ENCODE results near the gene TP53BP2.

DNA sequence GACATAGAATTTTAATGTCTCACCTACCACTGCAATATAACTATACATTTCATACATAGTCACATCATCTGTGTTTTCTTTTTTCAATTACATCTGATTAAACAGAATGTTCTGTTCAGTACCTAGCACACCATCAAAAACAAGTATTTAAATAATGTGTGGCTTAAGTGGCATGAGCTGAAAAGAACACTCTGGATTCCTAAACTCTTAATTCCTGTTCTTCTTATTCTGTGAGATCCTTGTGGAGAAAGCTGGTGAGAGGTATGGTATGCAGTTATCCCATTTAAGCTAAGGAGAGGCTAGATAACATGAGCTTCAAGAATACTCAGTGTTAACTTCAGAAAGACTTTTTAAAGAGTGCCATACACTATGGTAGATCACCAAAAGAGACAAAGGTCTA, 5.5 kb downstream of the TP53BP2 start:
- TF ChIP-seq, protein P1, sequence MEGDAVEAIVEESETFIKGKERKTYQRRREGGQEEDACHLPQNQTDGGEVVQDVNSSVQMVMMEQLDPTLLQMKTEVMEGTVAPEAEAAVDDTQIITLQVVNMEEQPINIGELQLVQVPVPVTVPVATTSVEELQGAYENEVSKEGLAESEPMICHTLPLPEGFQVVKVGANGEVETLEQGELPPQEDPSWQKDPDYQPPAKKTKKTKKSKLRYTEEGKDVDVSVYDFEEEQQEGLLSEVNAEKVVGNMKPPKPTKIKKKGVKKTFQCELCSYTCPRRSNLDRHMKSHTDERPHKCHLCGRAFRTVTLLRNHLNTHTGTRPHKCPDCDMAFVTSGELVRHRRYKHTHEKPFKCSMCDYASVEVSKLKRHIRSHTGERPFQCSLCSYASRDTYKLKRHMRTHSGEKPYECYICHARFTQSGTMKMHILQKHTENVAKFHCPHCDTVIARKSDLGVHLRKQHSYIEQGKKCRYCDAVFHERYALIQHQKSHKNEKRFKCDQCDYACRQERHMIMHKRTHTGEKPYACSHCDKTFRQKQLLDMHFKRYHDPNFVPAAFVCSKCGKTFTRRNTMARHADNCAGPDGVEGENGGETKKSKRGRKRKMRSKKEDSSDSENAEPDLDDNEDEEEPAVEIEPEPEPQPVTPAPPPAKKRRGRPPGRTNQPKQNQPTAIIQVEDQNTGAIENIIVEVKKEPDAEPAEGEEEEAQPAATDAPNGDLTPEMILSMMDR (conservative IDR thresholded peaks at IDR 0.05; ENCODE audit: low read length) = no peak
- no peak for TF ChIP-seq EZH2phosphoT487 (IDR thresholded peaks at IDR 0.05; ENCODE audit: borderline replicate concordance)
